CD4-positive, alpha-beta memory T cell (primary cell): Measurements from ENCODE around the gene SLC2A4RG. TPM values are rescaled to one million over a fixed set of nuclear protein-coding genes. Genes with fewer than 3 reads are reported as not detected.

Source experiments
- CTCF ChIA-PET: fragments of 350-600 bp; sonication (Branson Sonifier 250); formaldehyde crosslinking; loops from one replicate; lab custom pipeline; 2021; ENCODE audit warnings: inconsistent platforms; ENCODE audit not compliant: partially characterized antibody; lab: Charles Lee
- POLR2A ChIA-PET: fragments of 350-600 bp; sonication (Branson Sonifier 250); formaldehyde crosslinking; loops from one replicate; lab custom pipeline; 2021; ENCODE audit not compliant: partially characterized antibody; lab: Charles Lee
- DNase-seq, 5 donors: peaks; one replicate each; pipeline versions ENCODE4 v3.0.0 to v3.0.0-alpha.2; 2020 to 2022; ENCODE audit warnings: mixed read lengths in 1 of 5
- H3K27ac ChIP-seq: one replicate; pipeline ENCODE4 v1.7.0; 2013; ENCODE audit warnings: low read depth, low read length
- H3K27me3 ChIP-seq: 2 replicates; pipeline ENCODE4 v1.7.0; 2013; ENCODE audit warnings: mild to moderate bottlenecking, low read length, moderate library complexity; ENCODE audit not compliant: insufficient read depth
- H3K36me3 ChIP-seq: 2 replicates; pipeline ENCODE4 v1.7.0; 2013; ENCODE audit warnings: mild to moderate bottlenecking, low read length, moderate library complexity; ENCODE audit not compliant: insufficient read depth
- H3K4me1 ChIP-seq: 2 replicates; pipeline ENCODE4 v1.7.0; 2013; ENCODE audit warnings: mild to moderate bottlenecking, low read length, moderate library complexity; ENCODE audit not compliant: insufficient read depth
- H3K4me3 ChIP-seq, 2 donors: one replicate each; pipeline ENCODE4 v1.7.0; 2013; ENCODE audit warnings: low read length in 2 of 2, mild to moderate bottlenecking in 1 of 2
- H3K9me3 ChIP-seq, 2 donors: one replicate each; pipeline ENCODE4 v1.7.0; 2013; ENCODE audit warnings: low read length in 2 of 2, control low read depth in 1 of 2; ENCODE audit not compliant: control insufficient read depth in 1 of 2
- H3K27ac Mint-ChIP-seq, 7 donors: one replicate each; pipeline ENCODE4 v1.8.0; 2020 to 2021; ENCODE audit warnings: mixed read lengths in 7 of 7, mild to moderate bottlenecking in 6 of 7, inconsistent platforms in 3 of 7, moderate library complexity in 3 of 7
- H3K27me3 Mint-ChIP-seq, 2 donors: one replicate each; pipeline ENCODE4 v1.8.0; 2020 to 2021; ENCODE audit warnings: mixed read lengths in 2 of 2
- H3K36me3 Mint-ChIP-seq, 2 donors: one replicate each; pipeline ENCODE4 v1.8.0; 2020 to 2021; ENCODE audit warnings: mixed read lengths in 2 of 2, inconsistent platforms in 1 of 2, mild to moderate bottlenecking in 1 of 2
- H3K4me1 Mint-ChIP-seq, 4 donors: one replicate each; pipeline ENCODE4 v1.8.0; 2020 to 2021; ENCODE audit warnings: mixed read lengths in 4 of 4, mild to moderate bottlenecking in 1 of 4
- H3K4me3 Mint-ChIP-seq, 8 donors: one replicate each; pipeline ENCODE4 v1.8.0; 2020 to 2021; ENCODE audit warnings: mixed read lengths in 8 of 8, mild to moderate bottlenecking in 7 of 8, moderate library complexity in 6 of 8, inconsistent platforms in 3 of 8
- H3K9me3 Mint-ChIP-seq, 8 donors: one replicate each; pipeline ENCODE4 v1.8.0; 2020 to 2021; ENCODE audit warnings: mixed read lengths in 8 of 8, mild to moderate bottlenecking in 5 of 8, inconsistent platforms in 3 of 8, moderate library complexity in 1 of 8
- intact Hi-C: fragments of 100-400 bp; cut with micrococcal nuclease; formaldehyde crosslinking; loops from one replicate; pipeline ENCODE4 v1.15.1; 2023
- polyA plus RNA-seq, 2 donors: library from polyadenylated mRNA; unstranded; fragments of 300-500 nt; fragmentation: Illumina TruSeq; gene quantifications; one replicate each; pipeline ENCODE4 v1.2.3, GENCODE V29; 2021
- total RNA-seq, 2 experiments: library from RNA; stranded (reverse); gene quantifications; one replicate each; pipeline ENCODE4 v1.2.3, GENCODE V29; 2021

SLC2A4RG gene
- total and polyA plus RNA-seq, 4 experiments from 2014 or later: 2.2 to 124 (median 64.5) TPM

DNA sequence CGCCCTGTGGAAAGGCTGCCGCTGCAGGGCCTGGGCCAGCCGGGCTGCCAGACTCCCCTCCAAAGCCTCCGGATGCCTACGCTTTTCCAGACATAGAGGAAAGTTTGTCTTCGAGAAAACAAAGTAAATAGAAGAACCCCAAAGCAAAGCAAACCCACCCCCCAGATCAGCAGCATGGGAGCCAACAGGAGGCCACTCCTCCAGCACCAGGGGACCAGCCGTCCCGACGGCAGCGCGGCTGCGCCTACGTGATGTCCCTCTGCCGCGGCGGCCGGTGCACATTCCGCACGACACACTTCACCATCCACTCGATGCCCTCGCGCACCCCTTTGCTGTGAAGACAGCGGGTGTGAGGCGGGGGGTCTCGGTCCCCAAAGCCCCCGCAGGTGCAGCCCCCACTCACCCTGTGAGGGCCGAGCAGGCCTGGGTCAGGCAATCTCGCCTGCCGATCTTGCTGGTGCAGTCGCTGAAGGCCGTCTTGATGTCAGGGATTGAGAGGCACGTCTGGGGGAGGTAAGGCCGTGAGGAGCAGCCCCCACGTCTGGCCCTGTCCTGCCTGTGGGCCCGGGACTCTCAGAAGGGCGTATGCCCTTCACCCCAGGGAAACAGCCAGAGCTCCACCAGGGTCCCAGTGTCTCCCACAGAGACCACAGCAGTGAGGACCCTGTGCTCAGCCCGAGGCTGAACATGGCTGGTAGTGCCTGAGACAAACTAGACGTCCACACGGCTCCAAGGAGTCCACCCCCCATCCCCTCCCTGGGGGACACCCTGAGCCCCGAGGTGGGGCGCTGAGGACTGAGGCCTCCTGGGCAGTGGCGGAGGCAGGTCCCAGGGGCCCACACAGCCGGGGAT lies 39.2 kb upstream of the SLC2A4RG start:
- H3K27ac Mint-ChIP-seq: no peak overlapping the region
- CTCF ChIA-PET: no interaction called here

DNA sequence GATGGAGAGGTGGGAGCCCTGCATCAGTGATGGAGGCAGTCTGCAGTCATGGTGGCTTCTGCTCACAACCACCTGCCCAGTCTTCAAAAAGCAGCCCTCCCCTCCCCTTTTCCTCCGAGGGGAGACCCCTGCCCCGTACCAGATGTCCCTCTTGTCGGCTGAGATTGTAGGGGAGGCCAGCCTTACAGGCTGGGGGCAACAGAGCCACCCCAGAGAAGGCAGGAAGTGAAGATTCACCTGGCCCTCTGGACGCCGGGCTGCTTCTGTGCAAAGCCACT lies 38.6 kb upstream of the SLC2A4RG start:
- Mint-ChIP-seq H3K4me1 (peaks cover 7 to 48% (median 17%) of the 10 kb centered on the region in 4 donors), H3K4me3 (peak overlapping the region in 1 of 8 donors; percentile 35), H3K36me3 (peaks cover 2 to 21% of the 10 kb centered on the region in 2 donors), H3K9me3 (peaks cover 0 to 1% (median 0%) of the 10 kb centered on the region in 8 donors), H3K27ac (no peak overlapping the region), H3K27me3 (no peaks in the 10 kb centered on the region)
- H3K4me3 ChIP-seq: no peak overlapping the region
- H3K9me3 ChIP-seq: no peaks in the 10 kb centered on the region
- no peak overlapping the region for H3K27ac ChIP-seq
- no peak for DNase-seq
- H3K4me1 ChIP-seq: peaks cover 49% of the 10 kb centered on the region
- CTCF ChIA-PET: no interaction called here
- POLR2A ChIA-PET: interaction anchor here (1.1 to 2.1 kb wide), 3 partner anchors 33 to 38 kb away, joined by 3 to 8 read pairs (median 4); partner anchors contain the start of genes LIME1 and SLC2A4RG
- intact Hi-C loops: no loop called here
- H3K27me3 ChIP-seq: no peaks in the 10 kb centered on the region
- H3K36me3 ChIP-seq: peaks cover 26% of the 10 kb centered on the region

More for the DNA sequence above, 39.2 kb upstream of the SLC2A4RG start:
- Mint-ChIP-seq H3K27me3 (no peaks in the 10 kb centered on the region), H3K36me3 (peaks cover 0 to 15% of the 10 kb centered on the region in 2 donors), H3K4me1 (peaks cover 7 to 42% (median 17%) of the 10 kb centered on the region in 4 donors), H3K9me3 (peaks cover 0 to 1% (median 0%) of the 10 kb centered on the region in 8 donors), H3K4me3 (no peak overlapping the region)
- Histone ChIP-seq H3K4me1 (peaks cover 47% of the 10 kb centered on the region), H3K36me3 (peaks cover 20% of the 10 kb centered on the region), H3K9me3 (no peaks in the 10 kb centered on the region), H3K27ac (no peak overlapping the region), H3K27me3 (no peaks in the 10 kb centered on the region), H3K4me3 (no peak overlapping the region)
- intact Hi-C loops: no loop called here
- peak in 1 of 5 donors; percentile 19 for DNase-seq
- POLR2A ChIA-PET: interaction anchor here (0.5 to 2.1 kb wide), 4 partner anchors 27 to 39 kb away, joined by 3 to 8 read pairs (median 4); partner anchors contain the start of genes LIME1 and SLC2A4RG

DNA sequence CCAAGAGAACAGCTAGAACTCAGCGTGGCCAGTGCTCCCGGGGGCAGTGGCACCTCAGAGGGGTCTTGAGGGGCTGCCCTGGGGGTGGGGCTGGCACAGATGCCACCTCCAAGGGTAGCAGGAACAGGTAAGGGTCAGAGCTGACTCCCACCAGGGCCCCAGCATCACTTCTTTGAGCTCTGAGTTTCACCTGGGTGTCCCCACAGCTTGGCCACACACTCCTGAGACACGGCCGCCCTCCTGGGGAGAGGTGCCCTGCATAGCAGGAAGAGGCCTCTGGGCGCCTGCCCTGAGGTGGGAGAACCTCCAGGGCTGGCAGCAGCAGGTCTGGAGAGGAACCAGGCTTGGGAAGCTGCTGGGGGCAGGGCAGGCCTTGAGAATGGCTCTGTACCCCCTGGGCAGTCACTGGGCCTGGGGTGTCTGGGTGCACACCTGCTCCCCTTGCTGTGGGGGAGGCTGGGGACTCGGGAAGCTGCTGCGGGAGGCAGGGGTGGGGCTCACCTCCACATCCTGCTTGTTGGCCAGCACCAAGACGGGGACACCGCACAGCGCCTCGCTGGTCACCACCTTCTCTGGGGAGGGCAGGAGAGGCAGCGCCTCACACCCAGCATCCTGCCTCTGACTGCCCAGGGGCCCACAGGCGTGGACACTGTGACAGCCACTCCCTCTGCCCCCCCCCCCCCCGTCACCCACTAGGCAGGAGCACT lies 38.1 kb upstream of the SLC2A4RG start:
- ChIA-PET CTCF (no interaction called here), POLR2A (interaction anchor here (1.1 to 2.1 kb wide), 3 partner anchors 32 to 37 kb away, joined by 3 to 8 read pairs (median 4); partner anchors contain the start of genes LIME1 and SLC2A4RG)
- peak in 1 of 5 donors; percentile 30 for DNase-seq
- Mint-ChIP-seq H3K36me3 (peaks cover 3 to 23% of the 10 kb centered on the region in 2 donors), H3K27ac (peak overlapping the region in 1 of 7 donors; percentile 75), H3K4me1 (peaks cover 7 to 50% (median 15%) of the 10 kb centered on the region in 4 donors), H3K9me3 (peaks cover 0 to 1% (median 0%) of the 10 kb centered on the region in 8 donors), H3K27me3 (no peaks in the 10 kb centered on the region), H3K4me3 (peak overlapping the region in 1 of 8 donors; percentile 35)
- Histone ChIP-seq H3K27ac (no peak overlapping the region), H3K27me3 (no peaks in the 10 kb centered on the region), H3K4me3 (no peak overlapping the region), H3K9me3 (no peaks in the 10 kb centered on the region), H3K4me1 (peaks cover 49% of the 10 kb centered on the region), H3K36me3 (peaks cover 31% of the 10 kb centered on the region)
- intact Hi-C loops: no loop called here

DNA sequence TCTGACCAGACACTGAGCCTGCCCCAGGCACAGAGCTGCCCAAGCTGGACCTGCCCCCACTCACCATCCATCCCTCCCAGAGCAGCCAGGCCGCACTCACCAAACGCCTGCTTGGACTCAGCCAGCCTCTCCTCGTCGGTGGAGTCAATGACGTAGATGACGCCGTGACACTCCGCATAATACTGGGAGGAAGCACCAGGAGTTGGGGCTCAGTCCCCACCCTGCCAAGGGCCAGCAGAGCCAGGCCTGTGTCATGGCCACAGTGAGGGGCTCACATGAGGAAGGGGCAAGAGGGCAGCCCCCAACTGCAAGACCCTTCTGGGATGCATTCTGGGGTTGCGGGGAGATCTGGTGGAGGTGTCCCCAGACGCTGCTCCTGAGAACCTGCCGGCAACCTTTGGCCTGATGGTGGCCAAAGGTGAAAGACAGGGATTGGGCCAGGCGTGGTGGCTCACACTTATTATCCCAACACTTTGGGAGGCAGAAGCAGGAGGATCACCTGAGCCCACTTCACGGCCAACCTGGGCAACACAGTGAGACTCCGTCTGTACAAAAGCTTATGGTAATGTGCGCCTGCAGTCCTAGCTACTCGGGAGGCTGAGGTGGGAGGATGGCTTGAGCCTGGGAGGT lies 37.4 kb upstream of the SLC2A4RG start:
- Mint-ChIP-seq H3K27me3 (no peaks in the 10 kb centered on the region), H3K4me1 (peaks cover 11 to 51% (median 18%) of the 10 kb centered on the region in 4 donors), H3K27ac (peak overlapping the region in 3 of 7 donors; percentile 37 to 51 (median 48)), H3K36me3 (peaks cover 8 to 29% of the 10 kb centered on the region in 2 donors), H3K4me3 (peak overlapping the region in 1 of 8 donors; percentile 54), H3K9me3 (peaks cover 0 to 1% (median 0%) of the 10 kb centered on the region in 8 donors)
- Histone ChIP-seq H3K9me3 (no peaks in the 10 kb centered on the region), H3K27ac (no peak overlapping the region), H3K36me3 (peaks cover 32% of the 10 kb centered on the region), H3K4me3 (no peak overlapping the region), H3K4me1 (peaks cover 49% of the 10 kb centered on the region), H3K27me3 (no peaks in the 10 kb centered on the region)
- POLR2A ChIA-PET: interaction anchor here (1.1 to 2.1 kb wide), 3 partner anchors 14 to 37 kb away, joined by 3 to 8 read pairs (median 3); partner anchors contain the start of gene SLC2A4RG
- intact Hi-C loops: no loop called here
- no peak for DNase-seq
- CTCF ChIA-PET: no interaction called here

DNA sequence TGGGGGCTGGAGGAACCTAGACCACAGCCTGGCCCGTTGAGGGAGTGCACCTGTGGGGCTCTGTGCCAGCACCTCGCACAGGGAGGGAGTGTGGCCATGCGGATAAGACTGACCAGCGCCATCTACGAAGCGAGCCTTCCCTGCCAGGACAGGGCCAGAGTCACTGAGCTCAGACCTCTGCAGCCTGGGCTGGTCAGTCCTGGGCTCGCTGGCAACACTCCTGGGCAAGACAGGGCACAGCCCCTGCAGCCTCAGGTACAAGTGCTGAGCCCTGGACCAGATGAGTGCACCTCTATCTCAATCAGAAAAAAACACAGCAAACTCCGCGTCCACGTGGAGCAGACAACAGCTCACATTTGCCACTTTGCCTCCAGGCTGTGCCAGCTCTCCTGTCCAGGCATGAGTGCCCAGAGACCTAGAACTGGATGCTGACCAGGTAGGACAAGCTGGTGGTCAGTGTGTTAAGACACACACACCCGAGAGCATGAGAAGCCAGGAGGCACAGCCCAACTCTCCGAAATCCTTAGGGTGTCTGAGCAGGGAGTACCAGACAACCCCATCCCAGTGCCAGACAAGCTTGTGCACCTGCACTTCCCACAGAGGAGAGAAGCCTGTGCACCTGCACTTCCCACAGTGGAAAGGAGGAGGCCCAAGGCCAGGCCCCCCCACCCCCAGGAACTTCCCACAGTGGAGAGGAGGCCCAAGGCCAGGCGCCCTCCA lies 36.7 kb upstream of the SLC2A4RG start:
- intact Hi-C loops: no loop called here
- H3K27me3 Mint-ChIP-seq: no peaks in the 10 kb centered on the region
- peak overlapping the region in 2 of 7 donors; percentile 35 to 43 for H3K27ac Mint-ChIP-seq
- Histone ChIP-seq H3K4me1 (peaks cover 41% of the 10 kb centered on the region), H3K27ac (no peak overlapping the region), H3K4me3 (no peak overlapping the region), H3K27me3 (no peaks in the 10 kb centered on the region), H3K36me3 (peaks cover 32% of the 10 kb centered on the region), H3K9me3 (no peaks in the 10 kb centered on the region)
- peak in 1 of 5 donors; percentile 19 for DNase-seq
- CTCF ChIA-PET: no interaction called here
- no peak overlapping the region for H3K4me3 Mint-ChIP-seq
- POLR2A ChIA-PET: interaction anchor here (0.9 to 2.1 kb wide), 3 partner anchors 15 to 36 kb away, joined by 3 to 8 read pairs (median 5); partner anchors contain the start of genes LIME1 and SLC2A4RG
- peaks cover 0 to 1% (median 0%) of the 10 kb centered on the region in 8 donors for H3K9me3 Mint-ChIP-seq
- peaks cover 8 to 30% of the 10 kb centered on the region in 2 donors for H3K36me3 Mint-ChIP-seq
- H3K4me1 Mint-ChIP-seq: peaks cover 9 to 44% (median 18%) of the 10 kb centered on the region in 4 donors

DNA sequence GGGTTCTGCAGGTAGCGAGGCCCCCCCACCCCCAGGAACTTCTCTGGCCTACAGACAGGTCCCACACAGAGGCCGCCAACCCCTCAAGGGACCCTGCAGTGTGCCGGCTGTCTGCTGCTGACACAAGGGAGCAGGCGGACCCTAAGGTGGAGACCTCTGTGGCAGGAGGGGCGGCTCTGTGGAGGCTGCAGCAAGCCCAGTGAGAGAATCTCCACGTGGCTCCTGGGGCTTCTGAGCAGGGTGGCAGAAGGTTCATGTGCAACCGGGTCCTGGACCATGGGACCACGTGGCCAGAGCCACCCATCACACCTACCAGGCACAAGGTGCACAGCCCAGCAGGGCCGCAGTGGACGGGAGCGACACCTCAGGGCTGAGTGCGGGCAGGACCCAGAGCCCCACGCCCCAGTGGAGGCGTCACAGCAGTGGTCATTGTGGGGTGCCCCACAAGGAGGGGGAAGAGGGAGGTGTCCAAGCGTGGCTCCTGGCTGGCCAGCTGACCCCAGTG lies 36.1 kb upstream of the SLC2A4RG start:
- ChIA-PET POLR2A (interaction anchor here (0.9 to 1.5 kb wide), 4 partner anchors 16 to 37 kb away, joined by 3 to 6 read pairs (median 4); partner anchors contain the start of gene LIME1), CTCF (interaction anchor here (1.0 kb wide), 1 partner anchor 166 kb away, joined by 3 read pairs; the partner anchor contains the start of gene PTK6)
- H3K9me3 ChIP-seq: no peaks in the 10 kb centered on the region
- peaks cover 32% of the 10 kb centered on the region for H3K36me3 ChIP-seq
- intact Hi-C loops: no loop called here
- H3K4me1 ChIP-seq: peaks cover 40% of the 10 kb centered on the region
- peaks cover 8 to 33% of the 10 kb centered on the region in 2 donors for H3K36me3 Mint-ChIP-seq
- H3K4me1 Mint-ChIP-seq: peaks cover 9 to 43% (median 19%) of the 10 kb centered on the region in 4 donors
- no peak overlapping the region for H3K27ac ChIP-seq
- H3K27me3 Mint-ChIP-seq: no peaks in the 10 kb centered on the region
- no peak overlapping the region for H3K4me3 ChIP-seq
- H3K9me3 Mint-ChIP-seq: peaks cover 0 to 1% (median 0%) of the 10 kb centered on the region in 8 donors
- H3K4me3 Mint-ChIP-seq: no peak overlapping the region
- no peaks in the 10 kb centered on the region for H3K27me3 ChIP-seq
- H3K27ac Mint-ChIP-seq: no peak overlapping the region
- DNase-seq: peak in 1 of 5 donors; percentile 26
